NT2/D1 (cell line): ENCODE measurements around the gene HK1.

Source experiments
- YY1 ChIP-seq: IDR thresholded peaks from 2 replicates; pipeline ENCODE4 v1.6.1; 2011; ENCODE audit not compliant: insufficient read length, insufficient read depth
- ZNF274 ChIP-seq: IDR thresholded peaks from 2 replicates; pipeline ENCODE4 v1.6.1; 2011; ENCODE audit warnings: mild to moderate bottlenecking, low read depth, low read length

- TF ChIP-seq ZNF274 = no peak
- no peak for TF ChIP-seq YY1
These were observed 35.5 kb upstream of the HK1 start for GRCh38 chr10:69242852-69243212.
